ENCODE data around the gene ITGB5.

Gene ITGB5

GRCh38 chr3:124805671-124806070 is 81.5 kb downstream of the ITGB5 start:
- TF ChIP-seq CTCF (conservative IDR thresholded peaks at IDR 0.05; ENCODE audit: low read depth, low read length): no peak
- H3K4me3 ChIP-seq (ENCODE audit: low read depth, low read length): no peak overlapping the region
- DNase-seq (ENCODE audit: low read depth): no peak

GRCh38 chr3:124804875-124805274 is 82.3 kb downstream of the ITGB5 start:
- TF ChIP-seq CTCF (conservative IDR thresholded peaks at IDR 0.05; ENCODE audit: low read depth, low read length): no peak
- DNase-seq (ENCODE audit: low read depth): no peak
- H3K4me3 ChIP-seq (ENCODE audit: low read depth, low read length): no peak overlapping the region

- no peak overlapping the region for H3K4me3 ChIP-seq (ENCODE audit: low read depth, low read length)
- no peak for TF ChIP-seq CTCF (conservative IDR thresholded peaks at IDR 0.05; ENCODE audit: low read depth, low read length)
- no peak for DNase-seq (ENCODE audit: low read depth)
Observed at GRCh38 chr3:124802702-124803101, 84.5 kb downstream of the ITGB5 start.

GRCh38 chr3:124802061-124802698 is 85.0 kb downstream of the ITGB5 start:
- H3K4me3 ChIP-seq (ENCODE audit: low read depth, low read length): no peak overlapping the region
- no peak for DNase-seq (ENCODE audit: low read depth)
- TF ChIP-seq CTCF (conservative IDR thresholded peaks at IDR 0.05; ENCODE audit: low read depth, low read length): no peak

GRCh38 chr3:124800511-124801258 is 86.5 kb downstream of the ITGB5 start:
- TF ChIP-seq CTCF (conservative IDR thresholded peaks at IDR 0.05; ENCODE audit: low read depth, low read length): no peak
- H3K4me3 ChIP-seq (ENCODE audit: low read depth, low read length): no peak overlapping the region
- peak; percentile 77 for DNase-seq (ENCODE audit: low read depth)

- no peak overlapping the region for H3K4me3 ChIP-seq (ENCODE audit: low read depth, low read length)
- DNase-seq (ENCODE audit: low read depth): no peak
- no peak for TF ChIP-seq CTCF (conservative IDR thresholded peaks at IDR 0.05; ENCODE audit: low read depth, low read length)
Observed at GRCh38 chr3:124800076-124800475, 87.1 kb downstream of the ITGB5 start.

GRCh38 chr3:124799676-124800075 is 87.5 kb downstream of the ITGB5 start:
- no peak overlapping the region for H3K4me3 ChIP-seq (ENCODE audit: low read depth, low read length)
- no peak for TF ChIP-seq CTCF (conservative IDR thresholded peaks at IDR 0.05; ENCODE audit: low read depth, low read length)
- DNase-seq (ENCODE audit: low read depth): no peak

Data from choroid plexus epithelial cell (primary cell).